C4-2B (cell line): ENCODE data around the gene FGD6.

Experiments used
- ZFX ChIP-seq: fragments of 450-650 bp; IDR thresholded peaks from 2 replicates; pipeline ENCODE4 v1.6.1; 2017
- TF ChIP-seq, protein P1 (sequence below): fragments of 450-650 bp; conservative IDR thresholded peaks from 2 replicates; pipeline ENCODE4 v1.5.1; 2017; ENCODE audit warnings: mild to moderate bottlenecking

GRCh38 chr12:95238150-95238549, 20.9 kb upstream of the FGD6 start:
- TF ChIP-seq, protein P1, sequence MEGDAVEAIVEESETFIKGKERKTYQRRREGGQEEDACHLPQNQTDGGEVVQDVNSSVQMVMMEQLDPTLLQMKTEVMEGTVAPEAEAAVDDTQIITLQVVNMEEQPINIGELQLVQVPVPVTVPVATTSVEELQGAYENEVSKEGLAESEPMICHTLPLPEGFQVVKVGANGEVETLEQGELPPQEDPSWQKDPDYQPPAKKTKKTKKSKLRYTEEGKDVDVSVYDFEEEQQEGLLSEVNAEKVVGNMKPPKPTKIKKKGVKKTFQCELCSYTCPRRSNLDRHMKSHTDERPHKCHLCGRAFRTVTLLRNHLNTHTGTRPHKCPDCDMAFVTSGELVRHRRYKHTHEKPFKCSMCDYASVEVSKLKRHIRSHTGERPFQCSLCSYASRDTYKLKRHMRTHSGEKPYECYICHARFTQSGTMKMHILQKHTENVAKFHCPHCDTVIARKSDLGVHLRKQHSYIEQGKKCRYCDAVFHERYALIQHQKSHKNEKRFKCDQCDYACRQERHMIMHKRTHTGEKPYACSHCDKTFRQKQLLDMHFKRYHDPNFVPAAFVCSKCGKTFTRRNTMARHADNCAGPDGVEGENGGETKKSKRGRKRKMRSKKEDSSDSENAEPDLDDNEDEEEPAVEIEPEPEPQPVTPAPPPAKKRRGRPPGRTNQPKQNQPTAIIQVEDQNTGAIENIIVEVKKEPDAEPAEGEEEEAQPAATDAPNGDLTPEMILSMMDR, result no peak
- TF ChIP-seq ZFX, result no peak
